CD4-positive, alpha-beta T cell (primary cell): ENCODE measurements around the gene LRP1B. TPM values are rescaled to one million over a fixed set of nuclear protein-coding genes. Genes with fewer than 3 reads are reported as not detected.

Experiments
- ATAC-seq: fragments of 200-7000 bp; cut with Tn5 transposase; one replicate; pipeline ENCODE4 v1.10.0; 2022; ENCODE audit warnings: mild to moderate bottlenecking; ENCODE audit not compliant: poor library complexity
- CTCF ChIA-PET: fragments of 350-600 bp; sonication (Branson Sonifier 250); formaldehyde crosslinking; loops from one replicate; lab custom pipeline; 2021; ENCODE audit warnings: antibody characterized with exemption, inconsistent platforms; lab: Charles Lee
- POLR2A ChIA-PET: fragments of 350-600 bp; sonication (Branson Sonifier 250); formaldehyde crosslinking; loops from one replicate; lab custom pipeline; 2021; ENCODE audit warnings: antibody characterized with exemption, inconsistent platforms; lab: Charles Lee
- DNase-seq, 14 experiments: peaks; one replicate each; pipeline ENCODE4 v3.0.0-alpha.2; 2013 to 2020; ENCODE audit warnings: mixed read lengths in 2 of 14
- H3K27ac ChIP-seq, 2 donors: one replicate each; pipeline versions ENCODE4 v1.5.1 to v1.7.0; 2013; ENCODE audit warnings: low read length in 2 of 2, low read depth in 1 of 2, mild to moderate bottlenecking in 1 of 2
- H3K27me3 ChIP-seq, 2 experiments: 1 replicate in 1 of 2; 2 replicates in 1 of 2; pipeline versions ENCODE4 v1.6.1 to v1.7.0; 2013; ENCODE audit warnings: low read length in 2 of 2, control low read depth in 1 of 2, mild to moderate bottlenecking in 1 of 2, moderate library complexity in 1 of 2; ENCODE audit not compliant: insufficient read depth in 2 of 2, control insufficient read depth in 1 of 2
- H3K36me3 ChIP-seq: one replicate; pipeline ENCODE4 v1.6.1; 2013; ENCODE audit warnings: low read length, control low read depth; ENCODE audit not compliant: insufficient read depth
- H3K4me1 ChIP-seq: one replicate; pipeline ENCODE4 v1.6.1; 2013; ENCODE audit warnings: low read length, control low read depth; ENCODE audit not compliant: insufficient read depth
- H3K4me3 ChIP-seq: one replicate; pipeline ENCODE4 v1.5.1; 2013; ENCODE audit warnings: mild to moderate bottlenecking, low read length, moderate library complexity
- H3K9me3 ChIP-seq, 2 experiments: 1 replicate in 1 of 2; 2 replicates in 1 of 2; pipeline versions ENCODE4 v1.6.1 to v1.7.0; 2013; ENCODE audit warnings: low read length in 2 of 2, mild to moderate bottlenecking in 2 of 2, control low read depth in 1 of 2, moderate library complexity in 1 of 2; ENCODE audit not compliant: control insufficient read depth in 1 of 2, insufficient read depth in 1 of 2
- H3K27ac Mint-ChIP-seq: one replicate; pipeline ENCODE4 v1.8.0; 2020; ENCODE audit warnings: mixed read lengths
- H3K27me3 Mint-ChIP-seq: one replicate; pipeline ENCODE4 v1.8.0; 2021; ENCODE audit warnings: mixed read lengths
- H3K36me3 Mint-ChIP-seq: one replicate; pipeline ENCODE4 v1.8.0; 2021; ENCODE audit warnings: low read depth, mixed read lengths
- H3K4me1 Mint-ChIP-seq: one replicate; pipeline ENCODE4 v1.8.0; 2021; ENCODE audit warnings: low read depth, mixed read lengths
- H3K4me3 Mint-ChIP-seq: one replicate; pipeline ENCODE4 v1.8.0; 2020; ENCODE audit warnings: mild to moderate bottlenecking, mixed read lengths
- H3K9me3 Mint-ChIP-seq: one replicate; pipeline ENCODE4 v1.8.0; 2020; ENCODE audit warnings: mixed read lengths
- CTCF ChIP-seq: fragments of 200-600 bp; IDR thresholded peaks from one replicate; pipeline ENCODE4 v1.8.0; 2022; ENCODE audit warnings: antibody characterized with exemption, mild to moderate bottlenecking
- intact Hi-C, 2 experiments: fragments of 100-400 bp; cut with DNase I in 1 of 2; cut with micrococcal nuclease in 1 of 2; formaldehyde crosslinking; loops; one replicate each; pipeline versions ENCODE4 v1.15.1 to v1.9.0; 2023 to 2025; cut with DNase I, micrococcal nuclease
- total RNA-seq, 174 experiments: library from RNA in 2 of 174; stranded (reverse) in 2 of 174; gene quantifications; one replicate each; pipeline ENCODE4 v1.2.3 and lab custom pipeline; 2021 to 2026

Gene LRP1B
- total RNA-seq, 2 experiments from 2014 or later: not detected

GRCh38 chr2:141490886-141491285, 639.9 kb downstream of the LRP1B start:
- intact Hi-C loops: no loop called here
- ATAC-seq (no peak), DNase-seq (no peak)
- H3K36me3 Mint-ChIP-seq: no peaks in the 10 kb centered on the region
- no peaks in the 10 kb centered on the region for H3K27me3 Mint-ChIP-seq
- Histone ChIP-seq H3K4me3 (no peak overlapping the region), H3K9me3 (no peaks in the 10 kb centered on the region), H3K27me3 (no peaks in the 10 kb centered on the region), H3K4me1 (no peaks in the 10 kb centered on the region), H3K36me3 (no peaks in the 10 kb centered on the region), H3K27ac (no peak overlapping the region)
- no peak for TF ChIP-seq CTCF
- H3K4me1 Mint-ChIP-seq: no peaks in the 10 kb centered on the region
- H3K27ac Mint-ChIP-seq: no peak overlapping the region
- H3K9me3 Mint-ChIP-seq: peaks cover 4% of the 10 kb centered on the region
- ChIA-PET CTCF (no interaction called here), POLR2A (no interaction called here)
- H3K4me3 Mint-ChIP-seq: no peak overlapping the region

- Histone ChIP-seq H3K4me3 (no peak overlapping the region), H3K36me3 (no peaks in the 10 kb centered on the region), H3K9me3 (no peaks in the 10 kb centered on the region), H3K27me3 (no peaks in the 10 kb centered on the region), H3K27ac (no peak overlapping the region), H3K4me1 (no peaks in the 10 kb centered on the region)
- DNase-seq (no peak), ATAC-seq (no peak)
- intact Hi-C loops: no loop called here
- TF ChIP-seq CTCF: no peak
- Mint-ChIP-seq H3K9me3 (peaks cover 4% of the 10 kb centered on the region), H3K27ac (no peak overlapping the region), H3K4me1 (no peaks in the 10 kb centered on the region), H3K4me3 (no peak overlapping the region), H3K36me3 (no peaks in the 10 kb centered on the region), H3K27me3 (no peaks in the 10 kb centered on the region)
- CTCF ChIA-PET: no interaction called here
- POLR2A ChIA-PET: no interaction called here
Measured at GRCh38 chr2:141482697-141483096, 648.1 kb downstream of the LRP1B start.

- ChIA-PET CTCF (no interaction called here), POLR2A (no interaction called here)
- H3K27ac ChIP-seq: no peak overlapping the region
- intact Hi-C loops: no loop called here
- Mint-ChIP-seq H3K4me3 (no peak overlapping the region), H3K4me1 (no peaks in the 10 kb centered on the region), H3K9me3 (no peaks in the 10 kb centered on the region), H3K36me3 (no peaks in the 10 kb centered on the region), H3K27me3 (no peaks in the 10 kb centered on the region), H3K27ac (no peak overlapping the region)
- H3K4me1 ChIP-seq: no peaks in the 10 kb centered on the region
- H3K4me3 ChIP-seq: no peak overlapping the region
- H3K9me3 ChIP-seq: peaks cover 0 to 6% of the 10 kb centered on the region in 2 experiments
- DNase-seq (no peak), ATAC-seq (no peak)
- H3K27me3 ChIP-seq: no peaks in the 10 kb centered on the region
- H3K36me3 ChIP-seq: no peaks in the 10 kb centered on the region
- TF ChIP-seq CTCF: no peak
Measured at GRCh38 chr2:141475801-141476200, 655.0 kb downstream of the LRP1B start.
